GM18951 (cell line): ENCODE data around the gene EDC4.

Experiments
- POLR2A ChIP-seq: IDR thresholded peaks from 4 replicates; pipeline ENCODE4 v1.6.1; 2011; ENCODE audit warnings: mild to moderate bottlenecking; ENCODE audit not compliant: insufficient read length, insufficient read depth; ENCODE audit errors: extremely low read depth
- in situ Hi-C: fragments of 300-500 bp; cut with MboI; formaldehyde crosslinking; loops from one replicate; pipeline ENCODE4 v1.12.0; 2022; ENCODE audit warnings: low sequenced_read_pairs, mixed read lengths, inconsistent platforms; ENCODE audit not compliant: unreplicated experiment

The EDC4 gene

DNA sequence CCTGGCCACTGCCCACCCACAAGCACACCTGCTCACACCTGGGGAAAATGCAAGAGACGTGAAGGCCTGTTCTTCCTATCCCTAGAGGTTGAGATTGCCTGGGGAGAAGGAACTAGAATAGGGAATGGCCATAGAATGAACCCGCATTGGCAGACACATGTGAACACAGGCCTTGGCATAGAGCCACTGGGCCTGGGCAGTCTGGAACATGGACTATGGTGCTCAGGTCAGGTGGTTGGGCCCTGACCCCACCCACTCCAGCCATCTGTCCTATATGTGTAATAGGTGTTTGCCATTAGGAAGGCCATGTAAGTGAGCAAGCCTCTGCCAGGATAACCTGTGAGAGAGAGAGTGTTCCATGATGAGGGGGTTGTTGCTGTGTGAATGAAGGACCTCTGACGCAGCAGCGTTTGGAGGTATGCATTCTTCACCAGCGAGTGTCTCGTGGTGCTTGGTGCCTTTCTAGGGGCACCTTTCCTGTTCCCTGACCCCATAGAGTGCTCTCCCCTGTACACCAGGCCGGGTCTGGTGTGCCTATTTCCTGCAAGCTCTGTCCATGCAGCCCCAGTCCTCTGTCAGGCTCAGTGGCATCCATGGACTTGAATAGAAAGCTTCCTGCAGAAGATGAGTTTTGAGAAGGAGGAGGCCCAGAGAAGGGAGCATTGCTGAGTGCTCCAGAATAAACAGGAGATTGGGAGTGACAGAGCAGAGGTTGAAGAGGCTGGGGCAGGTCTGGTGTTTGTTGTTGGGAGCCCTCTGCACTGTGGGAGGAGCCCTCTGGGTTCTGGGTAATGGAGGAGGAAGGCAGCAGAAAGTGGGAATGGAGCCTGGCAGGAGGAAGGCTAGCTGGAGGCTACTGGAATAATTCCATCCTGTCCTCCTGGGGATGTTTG lies 43.2 kb downstream of the EDC4 start:
- in situ Hi-C loops: no loop called here
- no peak for TF ChIP-seq POLR2A

GRCh38 chr16:67917140-67917851 lies 44.4 kb downstream of the EDC4 start:
- TF ChIP-seq POLR2A: no peak
- in situ Hi-C loops: no loop called here

DNA sequence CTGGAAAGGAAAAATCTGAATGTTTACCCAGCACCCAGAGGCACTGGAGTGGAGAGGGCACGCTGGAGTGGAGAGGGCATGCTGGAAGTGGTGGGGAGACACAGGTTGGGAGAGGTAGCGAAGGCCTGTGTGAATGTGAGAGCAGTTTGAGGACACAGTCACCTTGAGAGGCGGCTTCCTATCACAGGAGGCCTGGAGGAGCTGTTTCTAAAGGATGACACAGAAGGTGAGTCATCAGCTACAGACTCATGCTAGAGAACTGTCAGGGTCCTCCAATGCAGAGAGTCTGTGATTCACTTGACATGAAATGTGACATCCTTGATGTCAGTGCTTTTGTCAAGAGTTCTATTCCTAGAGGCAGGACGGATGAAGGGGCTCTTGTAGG lies 45.0 kb downstream of the EDC4 start:
- in situ Hi-C loops: no loop called here
- TF ChIP-seq POLR2A: no peak

- no peak for TF ChIP-seq POLR2A
- in situ Hi-C loops: no loop called here
Observed at GRCh38 chr16:67919622-67920221, 46.9 kb downstream of the EDC4 start.

GRCh38 chr16:67922221-67922620 lies 49.4 kb downstream of the EDC4 start:
- in situ Hi-C loops: no loop called here

GRCh38 chr16:67922740-67923139 lies 49.9 kb downstream of the EDC4 start:
- no peak for TF ChIP-seq POLR2A
- in situ Hi-C loops: no loop called here

More at GRCh38 chr16:67922221-67922620, 49.4 kb downstream of the EDC4 start:
- TF ChIP-seq POLR2A: no peak

GRCh38 chr16:67923414-67924116 lies 50.7 kb downstream of the EDC4 start:
- TF ChIP-seq POLR2A: no peak
- in situ Hi-C loops: no loop called here

DNA sequence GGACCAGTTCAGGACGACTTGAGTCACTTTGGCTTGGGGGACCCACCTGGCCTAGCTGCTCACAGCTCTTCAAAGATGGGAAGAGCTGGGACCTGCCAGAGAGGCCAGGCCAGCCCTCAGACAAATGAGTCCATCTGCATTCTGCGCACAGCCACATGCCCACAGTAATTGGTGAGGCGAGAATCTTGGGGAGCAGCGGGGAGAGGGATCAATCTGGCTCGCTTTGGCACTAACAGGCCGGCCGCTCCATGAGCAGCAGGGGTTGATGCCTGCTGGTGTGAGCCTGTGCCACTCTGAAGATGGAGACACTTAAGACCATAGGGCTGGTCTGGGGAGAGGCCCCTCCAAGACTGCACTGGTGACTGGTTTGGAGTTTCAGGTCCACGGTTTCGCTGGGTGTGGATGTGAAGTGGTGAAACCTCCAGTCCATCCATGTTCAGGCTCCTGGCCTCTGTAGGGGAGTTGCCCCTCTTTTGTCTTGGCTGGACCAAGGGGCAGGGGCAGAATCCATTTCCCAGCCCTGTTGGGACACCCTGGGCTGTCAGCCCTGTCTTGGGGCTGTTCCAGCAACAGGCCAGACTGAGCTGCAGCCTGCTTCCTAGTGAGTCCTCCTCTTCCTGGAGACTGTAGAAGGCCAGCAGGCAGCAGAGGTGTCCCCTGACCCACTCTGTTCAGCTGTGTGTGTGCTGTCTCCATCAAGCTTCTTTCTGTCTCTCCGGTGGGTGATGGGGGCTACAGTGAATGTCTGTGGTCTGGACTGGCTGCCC lies 51.5 kb downstream of the EDC4 start:
- in situ Hi-C loops: no loop called here
- TF ChIP-seq POLR2A: no peak

DNA sequence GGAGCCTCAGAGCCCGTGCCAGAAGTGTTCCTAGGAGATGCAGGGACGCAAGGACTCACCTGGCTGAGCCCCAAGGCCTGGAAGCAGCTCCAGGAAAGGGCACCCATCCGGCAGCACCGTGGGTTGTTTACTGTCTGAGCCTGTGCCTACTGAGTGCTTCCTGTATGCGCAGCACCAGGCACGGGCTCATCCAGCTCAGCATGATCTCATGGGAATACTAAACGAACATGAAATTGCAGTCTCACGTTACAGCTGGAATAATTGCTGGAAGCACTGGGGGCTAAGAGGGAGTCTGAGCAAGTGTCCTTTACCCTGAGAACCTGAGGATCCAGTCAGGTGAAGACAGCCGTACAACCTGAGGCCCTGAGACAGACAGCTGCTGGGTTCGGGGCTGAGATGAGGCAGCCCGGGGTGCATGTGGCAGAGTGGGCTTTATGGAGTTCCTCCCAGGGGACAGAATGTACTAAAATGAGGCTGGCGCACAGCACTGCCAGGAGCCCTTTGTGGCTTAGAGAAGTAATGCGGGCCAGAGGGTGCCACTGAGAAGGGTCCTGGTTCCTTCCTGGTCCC lies 53.4 kb downstream of the EDC4 start:
- no peak for TF ChIP-seq POLR2A
- in situ Hi-C loops: no loop called here

DNA sequence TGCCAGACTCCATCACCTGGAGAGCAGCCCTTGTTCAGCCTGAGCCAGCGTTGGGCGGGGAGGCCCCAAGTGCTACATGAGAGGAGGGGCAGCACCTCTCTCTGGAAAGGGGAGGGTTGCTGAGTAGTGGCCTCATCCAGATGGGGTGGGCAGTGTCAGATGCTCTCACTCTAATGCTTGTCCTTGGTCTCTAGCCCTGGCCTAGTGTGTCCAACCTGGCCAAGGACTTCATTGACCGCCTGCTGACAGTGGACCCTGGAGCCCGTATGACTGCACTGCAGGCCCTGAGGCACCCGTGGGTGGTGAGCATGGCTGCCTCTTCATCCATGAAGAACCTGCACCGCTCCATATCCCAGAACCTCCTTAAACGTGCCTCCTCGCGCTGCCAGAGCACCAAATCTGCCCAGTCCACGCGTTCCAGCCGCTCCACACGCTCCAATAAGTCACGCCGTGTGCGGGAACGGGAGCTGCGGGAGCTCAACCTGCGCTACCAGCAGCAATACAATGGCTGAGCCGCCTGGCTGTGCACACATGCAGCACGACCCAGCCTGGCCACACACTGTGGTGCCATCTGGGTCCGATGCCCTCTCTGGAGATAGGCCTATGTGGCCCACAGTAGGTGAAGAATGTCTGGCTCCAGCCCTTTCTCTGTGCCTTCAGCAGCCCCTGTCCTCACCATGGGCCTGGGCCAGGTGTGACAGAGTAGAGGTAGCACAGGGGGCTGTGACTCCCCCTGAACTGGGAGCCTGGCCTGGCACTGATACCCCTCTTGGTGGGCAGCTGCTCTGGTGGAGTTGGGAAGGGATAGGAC lies 54.5 kb downstream of the EDC4 start:
- peak; percentile 5 for TF ChIP-seq POLR2A
- in situ Hi-C loops: no loop called here

GRCh38 chr16:67928147-67928546 lies 55.3 kb downstream of the EDC4 start:
- in situ Hi-C loops: no loop called here
- no peak for TF ChIP-seq POLR2A
